HepG2 (cell line): ENCODE measurements around the gene STK32B. TPM values are rescaled to one million over a fixed set of nuclear protein-coding genes. Genes with fewer than 3 reads are reported as not detected.

Source experiments
- ATAC-seq: fragments of 200-7000 bp; cut with Tn5 transposase; 3 replicates; pipeline ENCODE4 v1.9.1; 2020; ENCODE audit warnings: mild to moderate bottlenecking, moderate library complexity
- BruUV-seq: library from RNA; stranded (reverse); fragments of 400-500 nt; replicated peaks from 2 replicates; lab custom pipeline; 2021; lab: Mats Ljungman, UMichigan
- CTCF ChIA-PET: fragments of 300-600 bp; formaldehyde crosslinking; extraction: SDS; loops from one replicate; lab custom pipeline; 2021; ENCODE audit warnings: low total read pairs, inconsistent platforms, low intra/inter-chr PET ratio; lab: Yijun Ruan, JAX
- POLR2A ChIA-PET: fragments of 350-600 bp; sonication (Branson Sonifier 250); formaldehyde crosslinking; loops from one replicate; lab custom pipeline; 2020; ENCODE audit warnings: antibody characterized with exemption, inconsistent platforms; lab: Yijun Ruan, JAX
- DNase-seq: peaks from one replicate; pipeline ENCODE4 v3.0.0-alpha.2; 2015; ENCODE audit warnings: low spot score
- FAIRE-seq: peaks from 3 replicates; lab custom pipeline; 2011; peaks lifted over from hg19 to GRCh38; lab: Jason Lieb, UNC
- H2AFZ ChIP-seq: one replicate; pipeline ENCODE4 v1.6.1; 2011; ENCODE audit warnings: low read length, inconsistent platforms
- H3K27ac ChIP-seq: fragments of 300-600 bp; 3 replicates; pipeline ENCODE4 v1.8.0; 2011; ENCODE audit warnings: mixed run types, mild to moderate bottlenecking, mixed read lengths, low read length, inconsistent platforms; ENCODE audit not compliant: insufficient read depth; ENCODE audit errors: extremely low read length
- H3K27me3 ChIP-seq, 2 experiments: fragments of 200-600 bp in 1 of 2; 2 replicates in 1 of 2; 3 replicates in 1 of 2; pipeline versions ENCODE4 v1.6.0 to v1.8.0; 2011; ENCODE audit warnings: low read length in 2 of 2, mild to moderate bottlenecking in 2 of 2, moderate library complexity in 2 of 2, inconsistent platforms in 1 of 2; ENCODE audit not compliant: insufficient read depth in 2 of 2, control insufficient read depth in 1 of 2
- H3K36me3 ChIP-seq, 2 experiments: fragments of 200-600 bp in 1 of 2; replicated peaks in 1 of 2; 2 replicates in 1 of 2; 3 replicates in 1 of 2; pipeline versions ENCODE4 v1.5.1 to v1.8.0; 2011; ENCODE audit warnings: low read length in 2 of 2, inconsistent platforms in 1 of 2; ENCODE audit not compliant: insufficient read depth in 2 of 2, control insufficient read depth in 1 of 2
- H3K4me1 ChIP-seq: 2 replicates; pipeline ENCODE4 v1.5.1; 2012; ENCODE audit warnings: low read length, inconsistent platforms; ENCODE audit not compliant: insufficient read depth
- H3K4me2 ChIP-seq: 2 replicates; pipeline ENCODE4 v1.6.0; 2011; ENCODE audit warnings: low read depth, low read length, inconsistent platforms
- H3K4me3 ChIP-seq, 3 experiments: fragments of 200-600 bp in 1 of 3; sonication (generic), shearing (Covaris generic) in 1 of 3; replicated peaks in 1 of 3; 2 replicates each; pipeline ENCODE4 v1.5.1; 2011 to 2016; ENCODE audit warnings: low read length in 3 of 3, inconsistent platforms in 2 of 3, low read depth in 2 of 3, mild to moderate bottlenecking in 2 of 3, control low read depth in 1 of 3, mixed read lengths in 1 of 3; ENCODE audit not compliant: insufficient read depth in 1 of 3
- H3K79me2 ChIP-seq: one replicate; pipeline ENCODE4 v1.6.1; 2011; ENCODE audit warnings: low read length, inconsistent platforms; ENCODE audit not compliant: insufficient read depth
- H3K9ac ChIP-seq: 2 replicates; pipeline ENCODE4 v1.6.0; 2011; ENCODE audit warnings: mild to moderate bottlenecking, low read depth, low read length, inconsistent platforms; ENCODE audit not compliant: insufficient read depth
- H3K9me3 ChIP-seq: 2 replicates; pipeline ENCODE4 v1.5.1; 2012; ENCODE audit warnings: mild to moderate bottlenecking, low read length
- H4K20me1 ChIP-seq: 2 replicates; pipeline ENCODE4 v1.6.0; 2011; ENCODE audit warnings: inconsistent platforms, mild to moderate bottlenecking, low read length, moderate library complexity; ENCODE audit not compliant: insufficient read depth
- GLMP ChIP-seq: sonication (generic); formaldehyde crosslinking; IDR thresholded peaks from 2 replicates; pipeline ENCODE4 v1.9.0; 2021; ENCODE audit warnings: missing genetic modification reagents, mild to moderate bottlenecking, borderline replicate concordance
- GTF3A ChIP-seq: sonication (generic); formaldehyde crosslinking; conservative IDR thresholded peaks from 2 replicates; pipeline ENCODE4 v1.4.0; 2020; ENCODE audit warnings: mild to moderate bottlenecking, missing genetic modification reagents
- MAF1 ChIP-seq: sonication (generic); formaldehyde crosslinking; IDR thresholded peaks from 2 replicates; pipeline ENCODE4 v1.5.0; 2020; ENCODE audit warnings: missing genetic modification reagents, borderline replicate concordance
- MTA1 ChIP-seq: sonication (generic); formaldehyde crosslinking; IDR thresholded peaks from 2 replicates; pipeline ENCODE4 v1.4.0; 2020; ENCODE audit warnings: missing genetic modification reagents, mild to moderate bottlenecking, borderline replicate concordance
- MTERF4 ChIP-seq: sonication (generic); formaldehyde crosslinking; IDR thresholded peaks from 2 replicates; pipeline ENCODE4 v1.8.0; 2023; ENCODE audit warnings: mild to moderate bottlenecking, missing genetic modification reagents
- MZF1 ChIP-seq: sonication (generic); formaldehyde crosslinking; IDR thresholded peaks from 2 replicates; pipeline ENCODE4 v1.8.1; 2023; ENCODE audit warnings: mild to moderate bottlenecking, missing genetic modification reagents, borderline replicate concordance
- NBN ChIP-seq: fragments of 450-650 bp; conservative IDR thresholded peaks from 2 replicates; pipeline ENCODE4 v1.6.1; 2017
- NFE2 ChIP-seq: sonication (generic); formaldehyde crosslinking; IDR thresholded peaks from 2 replicates; pipeline ENCODE4 v1.4.0; 2020; ENCODE audit warnings: missing genetic modification reagents
- NFRKB ChIP-seq: fragments of 450-650 bp; IDR thresholded peaks from 2 replicates; pipeline ENCODE4 v1.6.1; 2017
- SPEN ChIP-seq: sonication (generic); formaldehyde crosslinking; IDR thresholded peaks from 2 replicates; pipeline ENCODE4 v1.5.1; 2020; ENCODE audit warnings: low read depth, mild to moderate bottlenecking, missing genetic modification reagents
- SSRP1 ChIP-seq: IDR thresholded peaks from 2 replicates; pipeline ENCODE4 v1.6.1; 2016; ENCODE audit warnings: control low read depth
- TBX3 ChIP-seq: fragments of 450-650 bp; IDR thresholded peaks from 2 replicates; pipeline ENCODE4 v1.6.1; 2017; ENCODE audit warnings: antibody characterized with exemption, mild to moderate bottlenecking, inconsistent platforms, borderline replicate concordance
- ZBTB7B ChIP-seq: sonication (generic); formaldehyde crosslinking; IDR thresholded peaks from 2 replicates; pipeline ENCODE4 v1.4.0; 2020; ENCODE audit warnings: missing genetic modification reagents
- ZGPAT ChIP-seq: IDR thresholded peaks from 2 replicates; pipeline ENCODE4 v1.6.1; 2016; ENCODE audit warnings: mild to moderate bottlenecking
- WGBS: methylation state at CpG from one replicate; pipeline ENCODE4 v1.1.6; 2017; ENCODE audit warnings: low lambda C conversion rate; 5-methylcytosine and 5-hydroxymethylcytosine counted together
- in situ Hi-C: cut with HindIII; loops from 2 replicates; pipeline ENCODE4 v1.10.0; 2017; ENCODE audit warnings: low pct_unique_long_range_greater_than_20kb; ENCODE audit not compliant: extremely low pct_ligation_motif_present
- intact Hi-C: fragments of 100-400 bp; cut with micrococcal nuclease; formaldehyde crosslinking; loops from one replicate; pipeline ENCODE4 v1.10.0; 2022; ENCODE audit not compliant: unreplicated experiment
- polyA plus RNA-seq, 8 experiments: library from polyadenylated mRNA; depleted of rRNA in 3 of 8; stranded (reverse) in 7 of 8; unstranded in 1 of 8; fragments of >200 nt; fragmentation: Illumina TruSeq in 4 of 8; extraction: Trizol in 4 of 8; gene quantifications; 2 replicates each; pipeline versions ENCODE4 v1.2.1 to v1.2.3, GENCODE V29; 2011 to 2016; ENCODE audit warnings: low read depth in 4 of 8, missing spikeins in 1 of 8, mixed read lengths in 1 of 8; ENCODE audit not compliant: insufficient read depth in 1 of 8
- total RNA-seq, 5 experiments: library from RNA; depleted of rRNA; stranded (reverse); fragments of >200 nt; fragmentation: Illumina TruSeq; extraction: Trizol; gene quantifications; 2 replicates each; pipeline ENCODE4 v1.2.3, GENCODE V29; 2016; ENCODE audit warnings: low read depth in 1 of 5
- TF ChIP-seq, protein P1 (sequence below): sonication (generic); formaldehyde crosslinking; IDR thresholded peaks from 2 replicates; pipeline ENCODE4 v1.4.0; 2020; ENCODE audit warnings: mild to moderate bottlenecking, missing genetic modification reagents

STK32B gene
- total and polyA plus RNA-seq, 2 of the 13 experiments (the other 11 are each of a cell fraction or from before 2014, with no cell fraction given), result not detected

DNA sequence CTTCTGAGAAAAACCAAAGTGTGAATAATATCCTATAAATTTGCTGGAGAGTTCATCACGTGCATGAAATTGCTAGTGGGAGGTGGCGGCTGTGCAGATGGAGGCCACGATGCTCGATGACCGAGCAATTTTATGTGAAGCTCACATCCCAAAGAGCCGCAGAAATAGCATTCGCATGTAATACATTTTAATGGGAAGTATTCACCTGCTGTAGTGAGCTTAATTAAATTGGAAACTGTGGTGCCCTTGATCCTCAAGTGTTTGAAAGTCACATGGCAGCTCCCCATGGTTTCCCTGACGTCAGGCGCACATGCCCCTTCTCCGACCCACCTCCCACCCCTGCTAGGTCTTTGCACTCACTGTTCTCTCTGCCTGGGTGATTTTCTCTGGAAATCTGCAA lies 136.8 kb downstream of the STK32B start:
- H3K27me3 ChIP-seq, result peaks cover 8 to 54% of the 10 kb centered on the region in 2 experiments; a peak in 3 of 5 replicates
- H3K27ac ChIP-seq, result no peak overlapping the region
- no peak overlapping the region for H3K4me3 ChIP-seq
- no peak for FAIRE-seq
- CTCF ChIA-PET, result no interaction called here
- 12% methylated on average over 9 of the region's 10 CpGs for WGBS
- no peaks in the 10 kb centered on the region for H3K36me3 ChIP-seq
- POLR2A ChIA-PET, result no interaction called here
- DNase-seq, result no peak
- no TSS peak for BruUV-seq
- no peaks in the 10 kb centered on the region for H4K20me1 ChIP-seq
- intact Hi-C loops (no loop called here), in situ Hi-C loops (no loop called here)
- H2AFZ ChIP-seq, result no peak overlapping the region
- H3K79me2 ChIP-seq, result no peaks in the 10 kb centered on the region
- H3K4me1 ChIP-seq, result no peaks in the 10 kb centered on the region
- TF ChIP-seq NFRKB, result no peak
- no peak for TF ChIP-seq NBN
- TF ChIP-seq NFE2 (CRISPR knock-in tag), result no peak
- no peak for TF ChIP-seq SSRP1 (CRISPR knock-in tag)
- no peak for TF ChIP-seq MAF1 (CRISPR knock-in tag)
- TF ChIP-seq ZBTB7B (CRISPR knock-in tag), result no peak
- TF ChIP-seq ZGPAT (CRISPR knock-in tag), result no peak
- no peak for TF ChIP-seq MTERF4 (CRISPR knock-in tag)
- TF ChIP-seq SPEN (CRISPR knock-in tag), result no peak
- TF ChIP-seq GLMP (CRISPR knock-in tag), result no peak
- TF ChIP-seq MTA1 (CRISPR knock-in tag), result no peak
- no peak for TF ChIP-seq TBX3
- no peak for TF ChIP-seq GTF3A
- TF ChIP-seq MZF1 (CRISPR knock-in tag), result no peak
- TF ChIP-seq, protein P1, sequence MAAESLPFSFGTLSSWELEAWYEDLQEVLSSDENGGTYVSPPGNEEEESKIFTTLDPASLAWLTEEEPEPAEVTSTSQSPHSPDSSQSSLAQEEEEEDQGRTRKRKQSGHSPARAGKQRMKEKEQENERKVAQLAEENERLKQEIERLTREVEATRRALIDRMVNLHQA (CRISPR knock-in tag), result no peak
- no peak overlapping the region for H3K9ac ChIP-seq
- ATAC-seq, result no peak
- no peaks in the 10 kb centered on the region for H3K9me3 ChIP-seq
- no peak overlapping the region for H3K4me2 ChIP-seq
